ENCODE measurements around the gene AIF1.
"Not testable (repeated sequence)": the region's sequence is repeated elsewhere in the genome, so short reads cannot be mapped to it uniquely, and the experiment has no call there.

The AIF1 gene

GRCh38 chr6:31590691-31591090 lies 24.3 kb upstream of the AIF1 start:
- not testable (repeated sequence) for ATAC-seq, H3K27me3 Mint-ChIP-seq, H3K9me3 Mint-ChIP-seq, H3K27ac Mint-ChIP-seq, H3K36me3 Mint-ChIP-seq, H3K4me3 Mint-ChIP-seq
- H3K4me1 Mint-ChIP-seq = peaks cover 66% of the 10 kb centered on the region

GRCh38 chr6:31592396-31592771 lies 22.6 kb upstream of the AIF1 start:
- peak; percentile 6 for ATAC-seq
- Mint-ChIP-seq H3K36me3 (no peaks in the 10 kb centered on the region), H3K27ac (peak overlapping the region; percentile 88), H3K4me1 (peaks cover 62% of the 10 kb centered on the region), H3K4me3 (peak overlapping the region; percentile 70), H3K27me3 (no peaks in the 10 kb centered on the region), H3K9me3 (no peaks in the 10 kb centered on the region)

GRCh38 chr6:31597006-31597405 lies 18.0 kb upstream of the AIF1 start:
- H3K27ac Mint-ChIP-seq = peak overlapping the region; percentile 28
- H3K4me1 Mint-ChIP-seq = peaks cover 46% of the 10 kb centered on the region
- no peaks in the 10 kb centered on the region for H3K9me3 Mint-ChIP-seq
- peak; percentile 72 for ATAC-seq
- H3K27me3 Mint-ChIP-seq = no peaks in the 10 kb centered on the region
- no peak overlapping the region for H3K4me3 Mint-ChIP-seq
- no peaks in the 10 kb centered on the region for H3K36me3 Mint-ChIP-seq

- H3K9me3 Mint-ChIP-seq = no peaks in the 10 kb centered on the region
Measured at GRCh38 chr6:31607317-31607716, 7.7 kb upstream of the AIF1 start.

GRCh38 chr6:31609519-31610406 lies 5.3 kb upstream of the AIF1 start:
- no peaks in the 10 kb centered on the region for H3K27me3 Mint-ChIP-seq
- H3K27ac Mint-ChIP-seq = no peak overlapping the region

More at GRCh38 chr6:31607317-31607716, 7.7 kb upstream of the AIF1 start:
- Mint-ChIP-seq H3K36me3 (no peaks in the 10 kb centered on the region), H3K27ac (no peak overlapping the region), H3K4me3 (no peak overlapping the region), H3K4me1 (no peaks in the 10 kb centered on the region), H3K27me3 (no peaks in the 10 kb centered on the region)
- ATAC-seq = no peak

GRCh38 chr6:31610968-31611367 lies 4.1 kb upstream of the AIF1 start:
- H3K27me3 Mint-ChIP-seq = no peaks in the 10 kb centered on the region
- H3K36me3 Mint-ChIP-seq = no peaks in the 10 kb centered on the region
- H3K9me3 Mint-ChIP-seq = no peaks in the 10 kb centered on the region
- no peak overlapping the region for H3K4me3 Mint-ChIP-seq
- H3K27ac Mint-ChIP-seq = no peak overlapping the region
- no peak for ATAC-seq
- peaks cover 22% of the 10 kb centered on the region for H3K4me1 Mint-ChIP-seq

More at GRCh38 chr6:31609519-31610406, 5.3 kb upstream of the AIF1 start:
- peaks cover 10% of the 10 kb centered on the region for H3K4me1 Mint-ChIP-seq
- H3K9me3 Mint-ChIP-seq = no peaks in the 10 kb centered on the region
- ATAC-seq = no peak
- H3K36me3 Mint-ChIP-seq = no peaks in the 10 kb centered on the region
- no peak overlapping the region for H3K4me3 Mint-ChIP-seq

GRCh38 chr6:31614075-31614619 lies 887 bp upstream of the AIF1 start:
- ATAC-seq = peak; percentile 82
- Mint-ChIP-seq H3K27ac (peak overlapping the region; percentile 77), H3K36me3 (no peaks in the 10 kb centered on the region), H3K9me3 (no peaks in the 10 kb centered on the region), H3K4me3 (no peak overlapping the region), H3K4me1 (peaks cover 30% of the 10 kb centered on the region), H3K27me3 (no peaks in the 10 kb centered on the region)

- peak overlapping the region; percentile 77 for H3K27ac Mint-ChIP-seq
- peaks cover 30% of the 10 kb centered on the region for H3K4me1 Mint-ChIP-seq
- no peaks in the 10 kb centered on the region for H3K27me3 Mint-ChIP-seq
- no peaks in the 10 kb centered on the region for H3K36me3 Mint-ChIP-seq
- H3K4me3 Mint-ChIP-seq = no peak overlapping the region
- H3K9me3 Mint-ChIP-seq = no peaks in the 10 kb centered on the region
- ATAC-seq = no peak
Measured at GRCh38 chr6:31615748-31616147, 714 bp downstream of the AIF1 start.

- Mint-ChIP-seq H3K4me3 (no peak overlapping the region), H3K27me3 (no peaks in the 10 kb centered on the region), H3K4me1 (peaks cover 40% of the 10 kb centered on the region), H3K36me3 (peaks cover 7% of the 10 kb centered on the region), H3K9me3 (no peaks in the 10 kb centered on the region), H3K27ac (no peak overlapping the region)
- no peak for ATAC-seq
Measured at GRCh38 chr6:31617010-31617409, 2.0 kb downstream of the AIF1 start.

- Mint-ChIP-seq H3K27me3 (no peaks in the 10 kb centered on the region), H3K36me3 (peaks cover 24% of the 10 kb centered on the region), H3K4me1 (peaks cover 36% of the 10 kb centered on the region), H3K27ac (peak overlapping the region; percentile 88), H3K4me3 (peak overlapping the region; percentile 82), H3K9me3 (no peaks in the 10 kb centered on the region)
- peak; percentile 96 for ATAC-seq
Measured at GRCh38 chr6:31619805-31620585, 5.0 kb downstream of the AIF1 start.

- H3K4me3 Mint-ChIP-seq = peak within 1 kb of the TSS; percentile 82
- H3K27ac Mint-ChIP-seq = peak within 1 kb of the TSS; percentile 88
- peak; percentile 58 for ATAC-seq
- H3K27me3 Mint-ChIP-seq = no peaks in the 10 kb centered on the region
- H3K9me3 Mint-ChIP-seq = no peaks in the 10 kb centered on the region
- peaks cover 29% of the 10 kb centered on the region for H3K4me1 Mint-ChIP-seq
- H3K36me3 Mint-ChIP-seq = peaks cover 32% of the 10 kb centered on the region
Measured at GRCh38 chr6:31620586-31621319, 5.7 kb downstream of the AIF1 start, which contains the start of gene PRRC2A. PRRC2A (plus strand) TSS chr6:31620715; CDS start chr6:31622790, 2,075 bp downstream.

- no peak for ATAC-seq
- Mint-ChIP-seq H3K9me3 (no peaks in the 10 kb centered on the region), H3K4me3 (peak overlapping the region; percentile 82), H3K36me3 (peaks cover 39% of the 10 kb centered on the region), H3K4me1 (peaks cover 22% of the 10 kb centered on the region), H3K27me3 (no peaks in the 10 kb centered on the region), H3K27ac (peak overlapping the region; percentile 88)
Measured at GRCh38 chr6:31621320-31621939, 6.4 kb downstream of the AIF1 start.

- no peak for ATAC-seq
- H3K27ac Mint-ChIP-seq = peak overlapping the region; percentile 88
- peaks cover 18% of the 10 kb centered on the region for H3K4me1 Mint-ChIP-seq
- no peaks in the 10 kb centered on the region for H3K9me3 Mint-ChIP-seq
- peaks cover 44% of the 10 kb centered on the region for H3K36me3 Mint-ChIP-seq
- no peaks in the 10 kb centered on the region for H3K27me3 Mint-ChIP-seq
- peak overlapping the region; percentile 82 for H3K4me3 Mint-ChIP-seq
Measured at GRCh38 chr6:31621991-31622390, 7.0 kb downstream of the AIF1 start.

- H3K27ac Mint-ChIP-seq = peak overlapping the region; percentile 88
- peaks cover 22% of the 10 kb centered on the region for H3K4me1 Mint-ChIP-seq
- no peaks in the 10 kb centered on the region for H3K27me3 Mint-ChIP-seq
- H3K36me3 Mint-ChIP-seq = peaks cover 51% of the 10 kb centered on the region
- H3K4me3 Mint-ChIP-seq = peak overlapping the region; percentile 82
- ATAC-seq = no peak
- no peaks in the 10 kb centered on the region for H3K9me3 Mint-ChIP-seq
Measured at GRCh38 chr6:31622684-31623091, 7.7 kb downstream of the AIF1 start.
